Osteoblast (primary cell): ENCODE data around the gene ITPRIPL2. TPM values are rescaled to one million over a fixed set of nuclear protein-coding genes. Genes with fewer than 3 reads are reported as not detected.

Experiments
- DNase-seq: peaks from one replicate; pipeline ENCODE4 v3.0.0; 2011; ENCODE audit warnings: low spot score, mixed read lengths; ENCODE audit not compliant: insufficient read length; ENCODE audit errors: missing footprints
- H2AFZ ChIP-seq: 2 replicates; pipeline ENCODE4 v1.6.0; 2011; ENCODE audit warnings: mild to moderate bottlenecking, low read length
- H3K27ac ChIP-seq: 2 replicates; pipeline ENCODE4 v1.5.1; 2011; ENCODE audit warnings: mild to moderate bottlenecking, low read depth, low read length, moderate library complexity
- H3K27me3 ChIP-seq: 2 replicates; pipeline ENCODE4 v1.6.0; 2012; ENCODE audit warnings: mild to moderate bottlenecking, control low read depth, inconsistent platforms, low read length, moderate library complexity; ENCODE audit not compliant: insufficient read depth
- H3K36me3 ChIP-seq: 2 replicates; pipeline ENCODE4 v1.5.1; 2011; ENCODE audit warnings: mild to moderate bottlenecking, low read length, control low read depth, moderate library complexity; ENCODE audit not compliant: insufficient read depth
- H3K4me1 ChIP-seq: 2 replicates; pipeline ENCODE4 v1.5.1; 2011; ENCODE audit warnings: mild to moderate bottlenecking, low read length, control low read depth, moderate library complexity; ENCODE audit not compliant: insufficient read depth
- H3K4me2 ChIP-seq: 2 replicates; pipeline ENCODE4 v1.6.0; 2011; ENCODE audit warnings: mild to moderate bottlenecking, low read length; ENCODE audit not compliant: insufficient read depth
- H3K4me3 ChIP-seq: fragments of 200-600 bp; sonication (generic); 3 replicates; pipeline ENCODE4 v1.5.1; 2012; ENCODE audit warnings: mild to moderate bottlenecking, low read length, inconsistent platforms; ENCODE audit not compliant: insufficient read depth
- H3K79me2 ChIP-seq: 2 replicates; pipeline ENCODE4 v1.6.0; 2012; ENCODE audit warnings: mild to moderate bottlenecking, low read length, control low read depth, inconsistent platforms; ENCODE audit not compliant: insufficient read depth
- H3K9me3 ChIP-seq: 2 replicates; pipeline ENCODE4 v1.5.1; 2011; ENCODE audit warnings: low read depth, low read length, control low read depth
- H4K20me1 ChIP-seq: 2 replicates; pipeline ENCODE4 v1.6.0; 2012; ENCODE audit warnings: mild to moderate bottlenecking, low read length, control low read depth; ENCODE audit not compliant: insufficient read depth
- total RNA-seq: library from RNA; depleted of rRNA; stranded (reverse); fragments of >200 nt; gene quantifications from 2 replicates; pipeline ENCODE4 v1.2.3, GENCODE V29; 2012
- TF ChIP-seq, protein P1 (sequence below): IDR thresholded peaks from 2 replicates; pipeline ENCODE4 v1.5.1; 2011; ENCODE audit warnings: mild to moderate bottlenecking, low read depth, low read length, moderate library complexity; ENCODE audit errors: extremely low read depth

The ITPRIPL2 gene
- total RNA-seq, 1 donor, result 59.4 TPM

DNA sequence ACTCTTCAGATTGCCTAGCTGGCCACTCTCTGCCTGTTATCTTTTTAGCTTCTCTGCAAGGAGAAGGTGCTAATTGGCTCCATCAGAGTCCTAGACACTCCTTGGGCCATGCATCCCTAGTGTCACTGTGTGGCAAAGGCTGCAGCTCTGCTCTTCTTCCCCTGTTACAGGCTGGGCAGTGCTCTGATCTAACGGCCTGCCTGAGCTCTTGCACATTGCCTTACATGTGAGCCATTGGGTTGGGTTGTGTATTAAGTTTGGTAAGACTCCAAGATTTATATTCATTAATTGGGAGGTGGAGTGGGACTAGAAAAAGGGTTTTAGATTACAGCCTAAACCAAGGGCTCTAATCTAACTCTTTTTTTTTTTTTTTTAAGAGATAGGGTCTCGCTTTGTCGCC is 31.2 kb downstream of the ITPRIPL2 start:
- Histone ChIP-seq H3K27ac (no peak overlapping the region), H3K9me3 (no peaks in the 10 kb centered on the region), H2AFZ (no peak overlapping the region), H3K4me3 (no peak overlapping the region), H3K4me2 (no peak overlapping the region), H3K4me1 (no peaks in the 10 kb centered on the region), H3K79me2 (no peaks in the 10 kb centered on the region), H3K27me3 (peaks cover 9% of the 10 kb centered on the region), H3K36me3 (no peaks in the 10 kb centered on the region), H4K20me1 (no peaks in the 10 kb centered on the region)
- DNase-seq, result no peak
- TF ChIP-seq, protein P1, sequence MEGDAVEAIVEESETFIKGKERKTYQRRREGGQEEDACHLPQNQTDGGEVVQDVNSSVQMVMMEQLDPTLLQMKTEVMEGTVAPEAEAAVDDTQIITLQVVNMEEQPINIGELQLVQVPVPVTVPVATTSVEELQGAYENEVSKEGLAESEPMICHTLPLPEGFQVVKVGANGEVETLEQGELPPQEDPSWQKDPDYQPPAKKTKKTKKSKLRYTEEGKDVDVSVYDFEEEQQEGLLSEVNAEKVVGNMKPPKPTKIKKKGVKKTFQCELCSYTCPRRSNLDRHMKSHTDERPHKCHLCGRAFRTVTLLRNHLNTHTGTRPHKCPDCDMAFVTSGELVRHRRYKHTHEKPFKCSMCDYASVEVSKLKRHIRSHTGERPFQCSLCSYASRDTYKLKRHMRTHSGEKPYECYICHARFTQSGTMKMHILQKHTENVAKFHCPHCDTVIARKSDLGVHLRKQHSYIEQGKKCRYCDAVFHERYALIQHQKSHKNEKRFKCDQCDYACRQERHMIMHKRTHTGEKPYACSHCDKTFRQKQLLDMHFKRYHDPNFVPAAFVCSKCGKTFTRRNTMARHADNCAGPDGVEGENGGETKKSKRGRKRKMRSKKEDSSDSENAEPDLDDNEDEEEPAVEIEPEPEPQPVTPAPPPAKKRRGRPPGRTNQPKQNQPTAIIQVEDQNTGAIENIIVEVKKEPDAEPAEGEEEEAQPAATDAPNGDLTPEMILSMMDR, result no peak

DNA sequence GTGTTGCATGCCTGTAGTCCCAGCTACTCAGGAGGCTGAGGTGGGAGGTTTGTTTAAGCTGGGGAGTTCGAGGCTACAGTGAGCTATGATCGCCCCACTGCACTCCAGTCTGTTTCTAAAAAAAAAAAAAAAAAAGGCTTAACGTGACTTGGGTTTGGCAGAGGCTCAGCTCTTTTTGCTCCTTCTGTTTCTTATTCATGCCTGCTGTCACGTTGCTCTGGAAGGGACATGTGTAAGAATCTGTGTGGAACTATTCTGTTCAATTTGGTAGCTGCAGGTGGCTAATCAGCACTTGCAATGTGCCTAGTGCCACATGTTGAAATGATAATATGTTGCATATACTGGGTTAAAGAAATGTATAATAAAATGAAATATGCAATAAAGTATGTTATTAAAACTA is 33.4 kb downstream of the ITPRIPL2 start:
- no peaks in the 10 kb centered on the region for H3K4me1 ChIP-seq
- H2AFZ ChIP-seq, result no peak overlapping the region
- TF ChIP-seq, protein P1, result no peak
- peaks cover 9% of the 10 kb centered on the region for H3K27me3 ChIP-seq
- H4K20me1 ChIP-seq, result no peaks in the 10 kb centered on the region
- H3K79me2 ChIP-seq, result no peaks in the 10 kb centered on the region
- DNase-seq, result no peak
- no peaks in the 10 kb centered on the region for H3K9me3 ChIP-seq
- H3K4me3 ChIP-seq, result no peak overlapping the region
- no peak overlapping the region for H3K27ac ChIP-seq
- no peaks in the 10 kb centered on the region for H3K36me3 ChIP-seq
- no peak overlapping the region for H3K4me2 ChIP-seq

DNA sequence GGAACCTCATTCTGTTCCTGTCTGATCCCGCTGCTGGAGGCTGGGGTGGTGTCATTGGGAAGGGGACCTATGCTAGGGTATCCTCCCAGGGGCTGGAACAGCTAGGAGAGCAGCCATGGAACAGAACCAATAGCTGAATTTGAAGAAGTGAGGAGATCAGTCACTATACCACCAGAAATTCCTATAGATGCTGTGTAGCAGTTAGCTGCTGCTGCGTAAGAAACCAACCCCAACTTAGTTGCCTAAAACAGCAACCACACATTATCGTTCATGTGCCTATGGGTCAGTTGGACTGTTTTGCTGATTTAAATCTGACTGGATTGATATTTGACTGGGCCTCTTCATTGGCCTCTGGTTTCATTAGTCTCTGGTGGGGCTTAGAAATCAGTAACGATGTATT is 33.9 kb downstream of the ITPRIPL2 start:
- Histone ChIP-seq H4K20me1 (no peaks in the 10 kb centered on the region), H3K79me2 (no peaks in the 10 kb centered on the region), H2AFZ (no peak overlapping the region), H3K9me3 (no peaks in the 10 kb centered on the region), H3K4me3 (no peak overlapping the region), H3K4me2 (no peak overlapping the region), H3K36me3 (no peaks in the 10 kb centered on the region), H3K27ac (no peak overlapping the region), H3K27me3 (peaks cover 9% of the 10 kb centered on the region), H3K4me1 (no peaks in the 10 kb centered on the region)
- TF ChIP-seq, protein P1, result no peak
- no peak for DNase-seq

DNA sequence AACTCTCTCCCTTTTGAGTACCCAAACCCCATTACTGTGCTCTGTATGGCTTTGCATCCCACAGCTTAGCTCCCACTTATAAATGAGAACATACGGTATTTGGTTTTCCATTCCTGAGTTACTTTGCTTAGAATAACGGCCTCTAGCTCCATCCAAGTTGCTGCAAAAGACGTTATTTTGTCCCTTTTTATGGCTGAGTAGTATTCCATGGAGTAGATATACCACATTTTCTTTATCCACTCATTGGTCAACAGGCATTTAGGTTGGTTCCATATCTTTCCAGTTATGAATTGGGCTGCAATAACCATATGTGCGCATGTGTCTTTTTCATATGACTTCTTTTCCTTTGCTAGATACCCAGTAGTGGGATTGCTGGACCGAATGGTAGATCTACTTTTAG is 34.4 kb downstream of the ITPRIPL2 start:
- TF ChIP-seq, protein P1, result no peak
- Histone ChIP-seq H3K4me1 (no peaks in the 10 kb centered on the region), H2AFZ (no peak overlapping the region), H3K79me2 (no peaks in the 10 kb centered on the region), H3K27me3 (peaks cover 9% of the 10 kb centered on the region), H3K27ac (no peak overlapping the region), H3K4me3 (no peak overlapping the region), H3K36me3 (no peaks in the 10 kb centered on the region), H4K20me1 (no peaks in the 10 kb centered on the region), H3K9me3 (no peaks in the 10 kb centered on the region), H3K4me2 (no peak overlapping the region)
- no peak for DNase-seq
